B cell (primary cell): Measurements from ENCODE around the gene KSR2. TPM values are rescaled to one million over a fixed set of nuclear protein-coding genes. Genes with fewer than 3 reads are reported as not detected.

Experiments
- ATAC-seq: fragments of 200-7000 bp; cut with Tn5 transposase; one replicate; pipeline ENCODE4 v1.10.0; 2021; ENCODE audit warnings: low read depth, mild to moderate bottlenecking, moderate number of reproducible peaks, moderate library complexity
- CTCF ChIA-PET: fragments of 350-600 bp; sonication (Branson Sonifier 250); formaldehyde crosslinking; loops from one replicate; lab custom pipeline; 2021; ENCODE audit warnings: antibody characterized with exemption, inconsistent platforms; lab: Charles Lee
- POLR2A ChIA-PET: fragments of 350-600 bp; sonication (Branson Sonifier 250); formaldehyde crosslinking; loops from one replicate; lab custom pipeline; 2021; ENCODE audit warnings: antibody characterized with exemption; lab: Charles Lee
- DNase-seq: peaks from one replicate; pipeline ENCODE4 v3.0.0; 2013
- H2AFZ ChIP-seq: 2 replicates; pipeline ENCODE4 v1.6.1; 2012; ENCODE audit warnings: mild to moderate bottlenecking, low read depth, low read length; ENCODE audit not compliant: insufficient read depth, poor library complexity, severe bottlenecking
- H3K27ac ChIP-seq, 2 donors: 1 replicate in 1 of 2; 2 replicates in 1 of 2; pipeline ENCODE4 v1.5.1; 2012 to 2013; ENCODE audit warnings: low read length in 2 of 2, mild to moderate bottlenecking in 2 of 2, moderate library complexity in 1 of 2
- H3K27me3 ChIP-seq, 4 experiments: fragments of 200-600 bp in 1 of 4; sonication (generic) in 1 of 4; replicated peaks in 1 of 4; 1 replicate in 2 of 4; 2 replicates in 2 of 4; pipeline versions ENCODE4 v1.6.1 to v1.7.0; 2013 to 2016; ENCODE audit warnings: low read length in 3 of 4, mild to moderate bottlenecking in 2 of 4, mixed read lengths in 1 of 4, moderate library complexity in 1 of 4; ENCODE audit not compliant: insufficient read depth in 4 of 4, control insufficient read depth in 3 of 4; ENCODE audit errors: control extremely low read depth in 1 of 4
- H3K36me3 ChIP-seq, 2 experiments: replicated peaks in 1 of 2; 1 replicate in 1 of 2; 2 replicates in 1 of 2; pipeline versions ENCODE4 v1.6.1 to v1.7.1; 2013; ENCODE audit warnings: low read length in 1 of 2; ENCODE audit not compliant: insufficient read depth in 2 of 2, control insufficient read depth in 1 of 2; ENCODE audit errors: control extremely low read depth in 1 of 2, extremely low read depth in 1 of 2
- H3K4me1 ChIP-seq, 2 donors: fragments of 200-600 bp in 1 of 2; sonication (generic) in 1 of 2; 1 replicate in 1 of 2; 2 replicates in 1 of 2; pipeline versions ENCODE4 v1.5.1 to v1.6.1; 2013 to 2017; ENCODE audit warnings: low read length in 2 of 2; ENCODE audit not compliant: control insufficient read depth in 2 of 2, insufficient read depth in 2 of 2
- H3K4me2 ChIP-seq: replicated peaks from 2 replicates; pipeline ENCODE3; 2012; ENCODE audit warnings: mild to moderate bottlenecking, low read depth, low read length; ENCODE audit not compliant: poor library complexity, severe bottlenecking
- H3K4me3 ChIP-seq, 5 experiments: fragments of 200-600 bp in 1 of 5; sonication (generic) in 1 of 5; 1 replicate in 3 of 5; 2 replicates in 2 of 5; pipeline versions ENCODE4 v1.5.1 to v1.7.0; 2011 to 2016; ENCODE audit warnings: low read length in 4 of 5, mild to moderate bottlenecking in 4 of 5, low read depth in 2 of 5, control low read depth in 1 of 5, moderate library complexity in 1 of 5; ENCODE audit not compliant: insufficient read depth in 1 of 5; ENCODE audit errors: control extremely low read depth in 1 of 5, extremely low read depth in 1 of 5
- H3K79me2 ChIP-seq: fragments of 200-600 bp; sonication (generic); one replicate; pipeline ENCODE4 v1.6.0; 2016; ENCODE audit warnings: low read length; ENCODE audit not compliant: control insufficient read depth, insufficient read depth
- H3K9ac ChIP-seq: fragments of 200-600 bp; sonication (generic); 2 replicates; pipeline ENCODE4 v1.6.1; 2017; ENCODE audit warnings: mild to moderate bottlenecking, low read length, moderate library complexity
- H3K9me3 ChIP-seq, 3 donors: one replicate each; pipeline versions ENCODE4 v1.6.1 to v1.7.1; 2013; ENCODE audit warnings: low read length in 2 of 3; ENCODE audit not compliant: control insufficient read depth in 2 of 3, insufficient read depth in 1 of 3; ENCODE audit errors: control extremely low read depth in 1 of 3
- H4K20me1 ChIP-seq: 2 replicates; pipeline ENCODE4 v1.6.0; 2012; ENCODE audit warnings: mild to moderate bottlenecking, low read length; ENCODE audit not compliant: insufficient read depth, control insufficient read depth, poor library complexity, severe bottlenecking
- H3K27ac Mint-ChIP-seq: one replicate; pipeline ENCODE4 v1.8.0; 2021; ENCODE audit warnings: mixed read lengths
- H3K27me3 Mint-ChIP-seq: one replicate; pipeline ENCODE4 v1.8.0; 2021; ENCODE audit warnings: mixed read lengths
- H3K4me1 Mint-ChIP-seq: one replicate; pipeline ENCODE4 v1.8.0; 2021; ENCODE audit warnings: mixed read lengths
- H3K4me3 Mint-ChIP-seq: one replicate; pipeline ENCODE4 v1.8.0; 2021; ENCODE audit warnings: mixed read lengths
- H3K9me3 Mint-ChIP-seq: one replicate; pipeline ENCODE4 v1.8.0; 2022; ENCODE audit warnings: mixed read lengths; ENCODE audit not compliant: insufficient read depth
- CTCF ChIP-seq: fragments of 200-600 bp; IDR thresholded peaks from one replicate; pipeline ENCODE4 v1.8.0; 2022; ENCODE audit warnings: antibody characterized with exemption, mild to moderate bottlenecking
- EZH2 ChIP-seq: IDR thresholded peaks from 2 replicates; pipeline ENCODE4 v1.6.1; 2012; ENCODE audit warnings: borderline replicate concordance, low read depth, mild to moderate bottlenecking, moderate library complexity, low read length; ENCODE audit not compliant: insufficient read depth, poor library complexity, severe bottlenecking
- WGBS: methylation state at CpG from one replicate; pipeline ENCODE4 v1.1.5; 2013; ENCODE audit warnings: missing lambda C conversion rate; ENCODE audit not compliant: insufficient coverage; 5-methylcytosine and 5-hydroxymethylcytosine counted together
- intact Hi-C: fragments of 100-400 bp; cut with micrococcal nuclease; formaldehyde crosslinking; loops from one replicate; pipeline ENCODE4 v1.10.0; 2022
- polyA plus RNA-seq: library from polyadenylated mRNA; depleted of rRNA; stranded (reverse); fragments of >200 nt; gene quantifications from 2 replicates; pipeline ENCODE4 v1.2.3, GENCODE V29; 2012
- total RNA-seq, 2 donors: library from RNA; stranded (reverse); fragments of 120-200 nt in 1 of 2; gene quantifications; 1 replicate in 1 of 2; 2 replicates in 1 of 2; pipeline versions ENCODE4 v1.2.3 to v1.2.4, GENCODE V29; 2013 to 2022

KSR2 gene
- total and polyA plus RNA-seq, 2 donors (not counting 1 experiment from before 2014, with no cell fraction given), result not detected

DNA sequence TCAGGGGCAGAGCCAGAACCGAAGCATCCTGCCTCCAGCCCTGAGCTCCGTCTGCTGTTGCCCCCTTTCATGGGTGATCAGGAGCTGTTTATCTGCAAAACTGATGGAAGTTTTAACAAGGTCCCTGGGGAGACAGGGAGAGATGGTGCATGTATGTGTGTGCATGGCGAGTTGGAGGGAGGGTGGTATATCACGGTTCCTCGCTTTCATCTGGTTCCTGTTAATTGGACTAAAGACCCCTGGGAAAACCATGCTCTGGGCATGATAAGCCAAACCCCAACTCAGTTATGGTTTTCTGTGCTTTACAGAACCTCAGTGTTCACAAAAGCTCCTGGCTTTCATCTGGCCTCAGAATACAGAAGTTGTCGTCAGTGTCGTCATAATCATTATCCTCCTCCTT is 133.6 kb downstream of the KSR2 start:
- ChIA-PET POLR2A (no interaction called here), CTCF (no interaction called here)
- no peak overlapping the region for H3K4me2 ChIP-seq
- ATAC-seq, result no peak
- no peak overlapping the region for H3K27ac ChIP-seq
- Mint-ChIP-seq H3K27ac (no peak overlapping the region), H3K4me3 (no peak overlapping the region), H3K9me3 (no peaks in the 10 kb centered on the region), H3K27me3 (peaks cover 16% of the 10 kb centered on the region), H3K4me1 (peaks cover 4% of the 10 kb centered on the region)
- H4K20me1 ChIP-seq, result no peaks in the 10 kb centered on the region
- DNase-seq, result no peak
- H3K27me3 ChIP-seq, result no peaks in the 10 kb centered on the region
- peaks cover 0 to 4% of the 10 kb centered on the region in 2 donors for H3K4me1 ChIP-seq
- peaks cover 0 to under 1% (median 0%) of the 10 kb centered on the region in 3 donors for H3K9me3 ChIP-seq
- H3K9ac ChIP-seq, result no peak overlapping the region
- 73% methylated on average over 7 of the region's 7 CpGs for WGBS
- no peak for TF ChIP-seq EZH2
- TF ChIP-seq CTCF, result no peak
- intact Hi-C loops, result loop anchor here (5.0 kb wide), 1 partner anchor 468 kb away; no protein-coding TSS in a partner anchor
- H3K36me3 ChIP-seq, result no peaks in the 10 kb centered on the region
- no peak overlapping the region for H3K4me3 ChIP-seq
- H3K79me2 ChIP-seq, result no peaks in the 10 kb centered on the region
- no peak overlapping the region for H2AFZ ChIP-seq

DNA sequence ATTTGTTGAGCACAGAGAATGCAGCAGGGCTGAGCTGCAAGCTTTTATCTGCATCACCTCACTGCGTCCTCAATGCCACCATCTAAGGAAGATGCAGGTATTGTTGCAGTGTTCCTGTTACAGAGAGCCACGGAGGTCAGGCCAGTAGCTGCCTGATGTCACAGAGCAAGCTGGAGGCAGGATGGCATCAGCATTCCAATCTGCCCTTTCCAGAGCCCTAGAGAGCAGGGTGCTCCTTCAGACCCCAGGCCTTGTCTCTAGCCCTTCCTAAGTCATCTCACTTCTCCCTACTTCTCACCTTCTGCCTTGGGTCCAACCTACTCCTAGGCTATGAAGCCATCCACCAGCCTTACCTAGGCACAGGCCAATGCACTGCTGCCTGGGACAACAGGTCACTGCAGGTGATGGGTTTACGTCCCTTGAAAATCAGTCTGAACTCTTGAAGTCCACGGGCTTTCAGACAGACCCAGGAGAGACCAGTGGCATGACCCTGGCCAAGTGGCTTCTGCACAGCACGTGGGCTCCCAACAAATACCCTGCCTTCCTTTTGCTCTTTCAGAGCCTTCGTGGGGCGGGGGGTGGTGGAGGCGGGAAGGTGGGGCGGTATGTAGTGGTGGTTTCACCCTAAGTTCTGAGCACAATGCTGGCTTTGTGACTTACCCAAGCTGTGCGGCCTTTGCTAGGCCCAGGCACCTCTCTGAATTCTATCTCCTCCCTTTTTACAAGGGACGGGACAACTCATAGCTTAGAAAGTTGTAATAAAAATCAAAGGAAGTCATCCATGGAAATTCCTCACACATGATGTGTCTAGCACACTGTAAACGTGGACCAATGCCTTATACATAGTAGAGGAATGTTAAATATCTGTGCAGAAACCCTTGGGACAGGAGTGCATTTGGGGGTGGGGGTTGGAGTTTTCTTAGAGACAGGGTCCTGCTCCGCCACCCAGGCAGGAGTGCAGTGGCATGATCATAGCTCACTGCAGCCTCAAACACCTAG is 136.0 kb downstream of the KSR2 start:
- POLR2A ChIA-PET, result no interaction called here
- Histone ChIP-seq H3K4me2 (no peak overlapping the region), H3K79me2 (no peaks in the 10 kb centered on the region), H3K4me3 (no peak overlapping the region), H3K4me1 (peaks cover 0 to 4% of the 10 kb centered on the region in 2 donors), H3K36me3 (no peaks in the 10 kb centered on the region), H2AFZ (no peak overlapping the region), H3K27ac (no peak overlapping the region), H4K20me1 (no peaks in the 10 kb centered on the region), H3K9me3 (peaks cover 0 to 17% (median 14%) of the 10 kb centered on the region in 3 donors), H3K9ac (no peak overlapping the region), H3K27me3 (no peaks in the 10 kb centered on the region)
- 86% methylated on average over 5 of the region's 13 CpGs for WGBS
- H3K4me1 Mint-ChIP-seq, result peaks cover 4% of the 10 kb centered on the region
- no peak for DNase-seq
- peaks cover 6% of the 10 kb centered on the region for H3K27me3 Mint-ChIP-seq
- no peak for ATAC-seq
- H3K9me3 Mint-ChIP-seq, result peaks cover 9% of the 10 kb centered on the region
- TF ChIP-seq CTCF (no peak), EZH2 (no peak)
- CTCF ChIA-PET, result interaction anchor here (1.0 to 1.5 kb wide), 2 partner anchors 17 to 25 kb away, joined by 3 read pairs; no protein-coding TSS in a partner anchor
- intact Hi-C loops, result no loop called here
- H3K4me3 Mint-ChIP-seq, result no peak overlapping the region
- no peak overlapping the region for H3K27ac Mint-ChIP-seq
